ENCODE results near the gene POLR3G. TPM values are rescaled to one million over a fixed set of nuclear protein-coding genes. Genes with fewer than 3 reads are reported as not detected.

The POLR3G gene
- polyA plus RNA-seq, 3 donors from 2014 or later: 1.5 to 3.5 (median 1.6) TPM

DNA sequence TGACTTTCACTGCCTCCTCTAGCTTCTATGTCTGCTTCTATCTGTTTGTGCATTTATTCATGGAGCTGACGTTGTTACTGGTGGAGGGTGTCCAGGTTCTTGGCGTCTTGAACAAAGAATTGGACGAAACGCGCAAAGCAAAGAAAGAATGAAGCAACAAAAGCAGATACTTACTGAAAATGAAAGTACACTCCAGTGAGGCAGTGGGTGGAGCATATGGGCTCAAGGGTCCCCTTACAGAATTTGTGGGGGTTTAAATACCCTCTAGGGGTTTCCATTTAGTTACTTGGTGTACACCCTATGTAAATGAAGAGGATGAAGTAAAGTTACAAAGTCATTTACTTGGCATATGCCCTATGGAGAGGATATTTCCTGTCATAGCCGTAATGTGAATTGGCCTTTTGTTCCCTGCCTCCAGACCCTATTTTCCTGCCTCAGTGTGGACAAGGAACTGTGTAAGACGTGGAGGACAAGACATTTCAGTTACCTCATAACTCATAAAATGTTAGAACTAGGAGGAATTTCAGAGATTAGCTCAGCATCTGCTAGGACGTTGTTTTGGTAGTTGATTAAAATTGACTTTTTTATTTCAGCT is 3.1 kb downstream of the POLR3G start:
- DNase-seq: no peak
- H3K27ac Mint-ChIP-seq: no peak overlapping the region
- peaks cover 15 to 22% of the 10 kb centered on the region in 2 donors for H3K4me1 Mint-ChIP-seq
- no peak overlapping the region for H3K4me3 Mint-ChIP-seq
- peaks cover 4 to 11% (median 8%) of the 10 kb centered on the region in 3 donors for H3K27me3 Mint-ChIP-seq (ENCODE audit: low read depth in 3 of 3)
- H3K36me3 Mint-ChIP-seq: no peaks in the 10 kb centered on the region
- H3K9me3 Mint-ChIP-seq: no peaks in the 10 kb centered on the region

DNA sequence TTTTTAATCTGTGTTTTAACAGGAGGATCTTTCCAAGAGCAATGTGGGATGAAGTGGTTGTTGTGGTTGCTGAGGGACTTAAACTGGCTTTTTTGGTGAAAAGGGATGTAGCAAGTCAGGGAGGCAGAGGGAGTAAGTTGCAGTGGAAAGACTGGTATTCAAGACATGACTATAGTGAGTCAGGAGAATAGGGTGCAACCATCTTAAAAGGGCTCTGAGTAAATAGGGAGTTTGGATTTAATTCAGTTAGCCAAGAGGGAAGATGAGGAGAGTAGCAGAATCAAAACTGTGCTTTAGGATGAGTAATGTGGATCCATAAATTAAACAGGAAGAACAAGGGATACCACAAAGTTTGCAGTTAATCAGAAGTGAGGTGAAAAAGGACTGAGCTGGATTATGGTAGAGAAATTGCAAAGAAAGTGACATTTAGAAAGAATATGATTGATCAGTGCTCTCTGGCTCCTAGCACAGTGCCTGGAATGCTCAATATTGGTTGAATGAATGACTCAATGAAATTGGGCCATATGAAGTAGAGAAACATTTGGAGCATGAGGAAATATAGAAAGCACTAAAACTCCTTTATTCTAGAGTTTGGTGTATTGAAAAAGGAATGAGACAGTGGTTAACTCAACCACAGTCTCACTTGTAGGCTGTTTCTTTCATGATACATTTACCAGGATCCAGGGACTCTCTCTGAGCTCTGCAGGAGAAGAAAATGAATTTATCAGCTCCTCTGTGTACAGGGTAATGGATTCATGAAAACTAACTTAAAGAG is 5.1 kb downstream of the POLR3G start:
- peaks cover 2 to 4% (median 3%) of the 10 kb centered on the region in 3 donors for H3K27me3 Mint-ChIP-seq (ENCODE audit: low read depth in 3 of 3)
- no peak overlapping the region for H3K27ac Mint-ChIP-seq
- DNase-seq: no peak
- H3K36me3 Mint-ChIP-seq: no peaks in the 10 kb centered on the region
- H3K4me1 Mint-ChIP-seq: peaks cover 4 to 9% of the 10 kb centered on the region in 2 donors
- H3K4me3 Mint-ChIP-seq: no peak overlapping the region
- no peaks in the 10 kb centered on the region for H3K9me3 Mint-ChIP-seq

DNA sequence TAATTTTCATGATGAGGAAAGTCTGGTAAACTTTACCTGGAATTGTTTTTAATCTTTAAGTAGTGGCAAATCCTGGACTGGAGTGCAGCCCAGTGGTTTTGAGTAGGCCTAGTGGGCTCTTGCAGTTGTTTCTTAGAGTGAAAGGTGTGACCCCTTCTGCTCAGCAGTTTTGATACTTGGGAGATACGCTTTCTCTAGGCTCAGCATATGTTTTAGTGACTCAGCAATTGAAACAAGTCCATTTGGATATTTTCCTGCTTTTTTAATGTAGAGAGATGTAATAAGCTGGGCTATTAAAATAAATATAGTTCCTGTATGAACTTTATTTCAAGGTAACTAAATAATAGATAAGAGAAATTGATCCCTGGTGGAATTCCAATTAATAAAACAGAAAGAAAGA is 6.0 kb downstream of the POLR3G start:
- no peak for DNase-seq
- Mint-ChIP-seq H3K27ac (no peak overlapping the region), H3K4me1 (no peaks in the 10 kb centered on the region), H3K36me3 (no peaks in the 10 kb centered on the region), H3K9me3 (no peaks in the 10 kb centered on the region), H3K27me3 (ENCODE audit: low read depth in 3 of 3) (peaks cover 0 to 3% (median 1%) of the 10 kb centered on the region in 3 donors), H3K4me3 (no peak overlapping the region)

DNA sequence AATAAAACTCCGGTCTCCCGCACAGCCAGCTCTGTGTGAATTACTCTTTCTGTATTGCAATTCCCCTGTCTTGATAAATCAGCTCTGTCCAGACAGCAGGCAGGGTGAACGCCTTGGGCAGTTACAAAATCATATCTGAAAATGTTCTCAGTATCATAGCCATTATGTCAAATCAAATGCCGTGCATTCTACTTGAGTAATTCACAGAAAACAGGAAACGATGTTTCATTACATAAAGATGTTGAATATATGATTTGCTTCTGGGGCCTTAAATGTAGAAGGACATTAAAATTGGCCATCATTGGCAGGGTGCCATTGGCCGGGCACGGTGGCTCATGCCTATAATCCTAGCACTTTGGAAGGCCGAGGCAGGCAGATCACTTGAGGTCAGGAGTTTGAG is 8.5 kb downstream of the POLR3G start:
- DNase-seq: no peak

DNA sequence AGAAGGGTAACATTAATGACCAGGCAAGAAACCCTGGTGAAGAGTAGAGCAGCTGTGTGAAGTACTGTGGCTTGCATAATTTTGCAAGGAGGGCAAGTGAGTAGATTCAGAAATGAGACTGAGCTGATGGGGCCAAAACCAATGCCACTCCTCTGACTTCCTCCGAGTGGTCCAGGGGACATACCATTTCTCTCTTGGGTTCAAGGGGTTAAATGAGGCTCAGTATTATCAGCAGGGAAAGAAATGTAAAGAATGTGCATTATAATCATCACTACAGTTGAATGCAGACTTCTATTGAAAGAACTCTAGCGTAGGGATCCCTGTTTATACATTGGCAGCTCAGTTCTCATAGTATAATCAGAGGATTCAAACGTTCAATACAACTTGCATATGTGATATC is 9.9 kb downstream of the POLR3G start:
- no peak overlapping the region for H3K4me3 Mint-ChIP-seq
- no peaks in the 10 kb centered on the region for H3K4me1 Mint-ChIP-seq
- H3K27ac Mint-ChIP-seq: no peak overlapping the region
- H3K9me3 Mint-ChIP-seq: no peaks in the 10 kb centered on the region
- H3K27me3 Mint-ChIP-seq (ENCODE audit: low read depth in 3 of 3): peaks cover 0 to 5% (median 0%) of the 10 kb centered on the region in 3 donors
- DNase-seq: no peak
- H3K36me3 Mint-ChIP-seq: no peaks in the 10 kb centered on the region

More for the DNA sequence above, 8.5 kb downstream of the POLR3G start:
- Mint-ChIP-seq H3K4me3 (no peak overlapping the region), H3K27me3 (ENCODE audit: low read depth in 3 of 3) (peaks cover 0 to 4% (median 0%) of the 10 kb centered on the region in 3 donors), H3K4me1 (no peaks in the 10 kb centered on the region), H3K9me3 (no peaks in the 10 kb centered on the region), H3K36me3 (no peaks in the 10 kb centered on the region), H3K27ac (no peak overlapping the region)

DNA sequence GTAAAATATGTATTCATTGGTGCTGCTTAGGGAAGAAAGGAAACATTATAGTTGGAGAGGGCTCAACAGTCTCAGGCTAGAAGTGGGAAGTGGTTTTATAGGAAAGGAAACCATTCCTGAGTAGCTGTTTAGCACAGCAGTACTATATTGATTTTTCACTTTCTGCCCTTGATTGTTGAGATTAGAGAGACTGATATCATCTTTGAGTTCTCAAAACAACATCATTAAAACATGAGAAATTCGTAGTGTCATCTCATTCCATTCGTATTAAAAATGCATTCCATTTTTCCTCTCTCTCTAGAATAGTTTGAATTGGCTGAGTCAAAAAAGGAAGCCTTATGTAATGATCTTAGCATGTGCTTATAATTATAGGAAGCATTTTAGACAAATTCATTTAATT is 14.1 kb downstream of the POLR3G start:
- H3K4me1 Mint-ChIP-seq: no peaks in the 10 kb centered on the region
- H3K9me3 Mint-ChIP-seq: no peaks in the 10 kb centered on the region
- H3K36me3 Mint-ChIP-seq: no peaks in the 10 kb centered on the region
- H3K27me3 Mint-ChIP-seq (ENCODE audit: low read depth in 3 of 3): peaks cover 0 to 5% (median 0%) of the 10 kb centered on the region in 3 donors
- DNase-seq: no peak
- H3K27ac Mint-ChIP-seq: no peak overlapping the region
- H3K4me3 Mint-ChIP-seq: no peak overlapping the region

DNA sequence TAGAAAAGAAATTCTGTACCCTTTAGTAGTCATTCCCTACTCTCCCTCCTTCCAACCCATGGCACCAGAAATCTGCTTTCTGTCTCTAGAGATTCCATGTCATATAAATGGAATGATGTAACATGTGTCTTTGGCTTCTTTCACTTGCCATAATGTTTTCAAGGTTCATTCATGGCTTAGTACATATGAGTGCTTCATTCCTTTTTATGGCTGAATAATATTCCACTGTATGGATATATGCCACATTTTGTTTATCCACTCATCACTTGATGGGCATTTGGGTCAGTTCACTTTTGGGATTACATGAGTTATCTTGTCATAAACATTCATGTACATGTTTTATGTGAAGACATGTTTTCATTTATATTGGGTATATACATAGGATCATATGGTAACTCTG is 19.4 kb downstream of the POLR3G start:
- H3K4me1 Mint-ChIP-seq: no peaks in the 10 kb centered on the region
- no peaks in the 10 kb centered on the region for H3K9me3 Mint-ChIP-seq
- no peak overlapping the region for H3K4me3 Mint-ChIP-seq
- H3K27ac Mint-ChIP-seq: no peak overlapping the region
- H3K36me3 Mint-ChIP-seq: peaks cover 2 to 8% (median 5%) of the 10 kb centered on the region in 3 donors
- no peak for DNase-seq
- peaks cover 0 to 1% (median 0%) of the 10 kb centered on the region in 3 donors for H3K27me3 Mint-ChIP-seq (ENCODE audit: low read depth in 3 of 3)

DNA sequence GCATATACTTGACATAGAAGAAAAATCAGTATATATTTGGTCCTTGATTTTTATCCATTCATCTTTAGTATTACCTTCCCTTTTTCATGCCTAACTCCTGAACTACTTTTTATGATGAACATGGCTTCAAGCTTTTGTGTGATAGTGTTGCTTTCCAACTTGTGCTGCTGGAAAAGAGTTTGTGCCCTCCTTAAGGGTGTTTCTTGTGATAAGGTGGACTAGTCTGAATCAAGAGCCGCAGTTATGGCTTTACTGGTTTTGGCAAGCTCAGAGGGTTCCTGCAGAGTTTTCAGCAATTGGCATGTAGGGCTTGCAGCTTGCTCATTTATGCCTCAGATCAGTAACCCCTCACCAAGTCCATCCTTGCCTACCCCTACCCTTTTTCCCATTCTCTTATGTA is 20.5 kb downstream of the POLR3G start:
- DNase-seq: no peak
- Mint-ChIP-seq H3K9me3 (no peaks in the 10 kb centered on the region), H3K27me3 (ENCODE audit: low read depth in 3 of 3) (peaks cover 0 to 1% (median 0%) of the 10 kb centered on the region in 3 donors), H3K27ac (no peak overlapping the region), H3K36me3 (peaks cover 5 to 8% (median 6%) of the 10 kb centered on the region in 3 donors), H3K4me1 (no peaks in the 10 kb centered on the region), H3K4me3 (no peak overlapping the region)

DNA sequence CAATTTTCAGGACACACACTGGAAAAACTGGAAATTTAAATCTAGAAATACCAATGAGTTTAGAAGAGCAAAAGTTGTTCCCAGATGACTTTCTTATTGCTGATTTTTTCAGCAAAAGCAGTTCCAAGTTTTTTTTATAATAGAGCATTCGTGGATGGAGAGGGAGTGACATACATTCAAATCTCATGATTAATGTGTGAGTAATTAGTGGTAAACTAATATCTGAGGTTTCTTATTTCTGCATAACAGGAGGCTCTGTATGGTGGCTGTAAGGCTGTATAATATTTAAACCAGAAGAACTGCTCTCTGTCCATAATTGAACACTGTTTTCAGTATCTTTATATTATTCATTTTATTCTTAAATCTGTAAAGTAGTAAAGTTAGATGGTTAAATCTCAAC is 28.9 kb downstream of the POLR3G start:
- H3K27me3 Mint-ChIP-seq (ENCODE audit: low read depth in 3 of 3): peaks cover 0 to 2% (median 1%) of the 10 kb centered on the region in 3 donors
- no peak for DNase-seq
- no peaks in the 10 kb centered on the region for H3K4me1 Mint-ChIP-seq
- no peaks in the 10 kb centered on the region for H3K9me3 Mint-ChIP-seq
- no peak overlapping the region for H3K4me3 Mint-ChIP-seq
- H3K27ac Mint-ChIP-seq: no peak overlapping the region
- H3K36me3 Mint-ChIP-seq: peaks cover 0 to 6% (median 0%) of the 10 kb centered on the region in 3 donors

DNA sequence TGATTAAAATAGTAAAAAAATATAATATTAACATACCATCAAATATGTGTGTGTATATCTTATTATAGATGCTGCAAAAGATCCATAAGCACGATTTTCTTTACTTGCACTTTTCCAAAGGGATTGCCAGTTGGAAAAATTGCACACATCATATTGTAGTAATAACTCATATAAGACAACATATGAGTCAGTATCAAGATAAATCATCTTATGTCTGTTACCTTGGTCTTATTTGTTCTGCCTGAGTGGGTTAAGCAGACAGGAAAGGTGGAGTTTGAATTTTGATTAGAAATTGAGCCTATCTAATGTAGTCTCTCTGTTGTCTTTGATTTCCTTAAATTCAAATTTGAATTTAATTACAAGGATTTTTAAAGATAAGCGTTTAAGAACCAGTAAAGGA is 30.1 kb downstream of the POLR3G start:
- no peak overlapping the region for H3K27ac Mint-ChIP-seq
- no peak for DNase-seq
- H3K9me3 Mint-ChIP-seq: no peaks in the 10 kb centered on the region
- H3K4me1 Mint-ChIP-seq: no peaks in the 10 kb centered on the region
- no peak overlapping the region for H3K4me3 Mint-ChIP-seq
- H3K36me3 Mint-ChIP-seq: no peaks in the 10 kb centered on the region
- H3K27me3 Mint-ChIP-seq (ENCODE audit: low read depth in 3 of 3): peaks cover 0 to 3% (median 0%) of the 10 kb centered on the region in 3 donors

DNA sequence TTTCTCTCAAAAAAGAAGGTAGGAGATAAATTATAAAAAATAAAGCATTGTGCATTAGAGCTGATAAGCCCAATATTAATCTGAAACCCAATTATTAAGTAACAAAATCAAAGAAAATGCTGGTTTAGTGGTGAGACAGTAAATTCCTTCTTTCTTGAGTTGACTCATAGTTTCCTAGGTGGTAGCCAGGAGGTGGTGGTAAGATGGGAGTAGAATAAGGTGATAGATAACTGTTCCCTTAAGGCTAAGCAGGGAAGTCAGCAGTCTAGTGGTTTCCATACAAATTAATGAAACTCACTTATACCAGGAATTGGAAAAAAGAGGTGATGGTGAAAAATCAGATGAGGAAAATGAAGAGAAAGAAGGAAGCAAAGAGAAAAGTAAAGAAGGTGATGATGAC is 31.6 kb downstream of the POLR3G start:
- Mint-ChIP-seq H3K9me3 (no peaks in the 10 kb centered on the region), H3K4me1 (no peaks in the 10 kb centered on the region), H3K27me3 (ENCODE audit: low read depth in 3 of 3) (peaks cover 0 to 3% (median 0%) of the 10 kb centered on the region in 3 donors), H3K36me3 (no peaks in the 10 kb centered on the region), H3K27ac (no peak overlapping the region), H3K4me3 (no peak overlapping the region)
- no peak for DNase-seq

DNA sequence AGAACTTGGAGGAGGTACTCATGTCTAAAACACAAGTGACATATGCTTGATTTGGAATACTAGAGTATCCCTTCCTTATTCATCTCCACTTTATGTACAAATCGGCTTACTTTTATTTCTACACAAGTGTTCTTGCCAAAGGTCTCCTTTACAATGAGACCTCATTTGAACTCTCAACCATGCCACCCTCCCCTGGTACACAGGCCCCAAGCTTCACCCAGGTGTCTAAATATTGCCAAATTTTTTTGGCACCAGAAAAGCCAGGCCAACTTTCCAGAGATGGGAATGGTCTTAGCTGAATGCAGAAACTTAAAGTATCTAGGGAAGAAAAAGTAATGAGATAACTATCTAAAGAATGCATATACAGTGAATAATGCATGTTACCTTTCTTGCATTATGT is 35.8 kb downstream of the POLR3G start:
- Mint-ChIP-seq H3K4me1 (no peaks in the 10 kb centered on the region), H3K36me3 (peaks cover 0 to 3% (median 0%) of the 10 kb centered on the region in 3 donors), H3K9me3 (no peaks in the 10 kb centered on the region), H3K27me3 (ENCODE audit: low read depth in 3 of 3) (peaks cover 0 to 3% (median 0%) of the 10 kb centered on the region in 3 donors), H3K4me3 (no peak overlapping the region), H3K27ac (no peak overlapping the region)
- DNase-seq: no peak

DNA sequence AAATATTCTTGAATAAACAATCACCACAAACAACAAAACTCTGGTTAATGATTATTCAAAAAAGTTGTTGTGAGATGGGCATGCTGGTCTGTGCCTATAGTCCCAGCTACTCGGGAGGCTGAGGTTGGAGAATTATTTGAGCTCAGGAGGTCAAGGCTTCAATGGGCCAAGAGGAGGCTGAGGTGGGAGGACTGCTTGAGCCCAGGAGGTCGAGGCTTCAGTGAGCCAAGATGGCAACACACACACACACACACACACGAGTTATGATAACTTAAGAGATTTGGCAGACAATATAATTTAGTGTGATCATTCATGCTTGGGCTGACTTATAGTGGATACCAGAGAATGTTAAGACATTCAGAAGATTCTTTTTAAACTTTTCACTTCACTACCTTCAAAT is 39.9 kb downstream of the POLR3G start:
- no peak overlapping the region for H3K4me3 Mint-ChIP-seq
- peaks cover 3 to 10% (median 9%) of the 10 kb centered on the region in 3 donors for H3K36me3 Mint-ChIP-seq
- no peaks in the 10 kb centered on the region for H3K9me3 Mint-ChIP-seq
- peak overlapping the region in 1 of 6 donors; percentile 33 for H3K27ac Mint-ChIP-seq
- H3K27me3 Mint-ChIP-seq (ENCODE audit: low read depth in 3 of 3): peaks cover 0 to 1% (median 0%) of the 10 kb centered on the region in 3 donors
- peaks cover 2 to 10% of the 10 kb centered on the region in 2 donors for H3K4me1 Mint-ChIP-seq
- no peak for DNase-seq

DNA sequence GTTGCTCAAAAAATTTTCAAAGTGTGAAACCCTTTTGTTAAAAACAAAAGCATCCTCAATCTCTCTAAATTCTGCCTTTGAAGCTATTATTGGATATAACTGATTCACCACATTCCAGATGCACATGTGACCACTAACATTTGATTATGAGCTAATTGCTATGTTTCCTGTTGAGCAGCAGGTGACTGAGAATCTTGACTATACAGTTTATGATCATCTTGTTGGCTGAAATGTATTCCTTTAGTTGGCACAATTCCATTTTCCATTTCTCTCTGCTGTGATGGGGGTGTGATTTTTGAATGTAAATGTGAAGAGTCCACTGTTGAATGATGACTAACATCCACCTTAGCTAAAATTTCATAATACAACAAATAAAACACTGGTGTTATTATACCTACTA is 44.0 kb downstream of the POLR3G start:
- H3K27ac Mint-ChIP-seq: peak overlapping the region in 4 of 6 donors; percentile 4 to 80 (median 30)
- H3K36me3 Mint-ChIP-seq: peaks cover 15 to 22% (median 19%) of the 10 kb centered on the region in 3 donors
- DNase-seq: no peak
- no peaks in the 10 kb centered on the region for H3K9me3 Mint-ChIP-seq
- H3K4me3 Mint-ChIP-seq: no peak overlapping the region
- H3K4me1 Mint-ChIP-seq: peaks cover 2 to 29% of the 10 kb centered on the region in 2 donors
- H3K27me3 Mint-ChIP-seq (ENCODE audit: low read depth in 3 of 3): peaks cover 0 to 1% (median 0%) of the 10 kb centered on the region in 3 donors
